Measurements from ENCODE around the gene SLC35G4.
"Not testable (repeated sequence)": the region's sequence is repeated elsewhere in the genome, so short reads cannot be mapped to it uniquely, and the experiment has no call there.

The SLC35G4 gene

DNA sequence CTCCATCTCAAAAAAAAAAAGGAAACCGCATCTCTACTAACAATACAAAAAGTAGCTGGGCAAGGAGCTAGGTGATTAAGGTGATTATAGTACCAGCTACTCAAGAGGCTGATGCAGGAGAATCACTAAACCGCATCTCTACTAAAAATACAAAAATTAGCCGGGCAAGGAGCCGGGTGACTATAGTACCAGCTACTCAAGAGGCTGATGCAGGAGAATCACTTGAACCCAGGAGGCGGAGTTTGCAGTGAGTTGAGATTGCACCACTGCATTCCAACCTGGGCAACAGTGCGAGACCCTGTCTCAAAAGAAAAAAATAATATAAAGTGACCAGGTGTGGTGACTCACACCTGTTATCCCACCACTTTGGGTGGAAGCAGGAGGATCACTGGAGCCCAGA, 5.6 kb downstream of the SLC35G4 start:
- not testable (repeated sequence) for DNase-seq

DNA sequence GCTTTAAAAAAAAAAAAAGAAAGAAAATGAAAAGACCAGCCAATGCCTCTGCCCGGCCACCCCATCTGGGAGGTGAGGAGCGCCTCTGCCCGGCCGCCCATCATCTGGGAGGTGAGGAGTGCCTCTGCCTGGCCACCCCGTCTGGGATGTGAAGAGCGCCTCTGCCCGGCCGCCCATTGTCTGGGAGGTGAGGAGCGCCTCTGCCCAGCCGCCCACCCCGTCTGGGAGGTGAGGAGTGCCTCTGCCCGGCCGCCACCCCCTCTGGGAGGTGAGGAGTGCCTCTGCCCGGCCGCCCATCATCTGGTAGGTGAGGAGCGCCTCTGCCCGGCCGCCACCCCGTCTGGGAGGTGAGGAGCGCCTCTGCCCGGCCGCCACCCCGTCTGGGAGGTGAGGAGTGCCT, 37.9 kb downstream of the SLC35G4 start:
- not testable (repeated sequence) for DNase-seq

DNA sequence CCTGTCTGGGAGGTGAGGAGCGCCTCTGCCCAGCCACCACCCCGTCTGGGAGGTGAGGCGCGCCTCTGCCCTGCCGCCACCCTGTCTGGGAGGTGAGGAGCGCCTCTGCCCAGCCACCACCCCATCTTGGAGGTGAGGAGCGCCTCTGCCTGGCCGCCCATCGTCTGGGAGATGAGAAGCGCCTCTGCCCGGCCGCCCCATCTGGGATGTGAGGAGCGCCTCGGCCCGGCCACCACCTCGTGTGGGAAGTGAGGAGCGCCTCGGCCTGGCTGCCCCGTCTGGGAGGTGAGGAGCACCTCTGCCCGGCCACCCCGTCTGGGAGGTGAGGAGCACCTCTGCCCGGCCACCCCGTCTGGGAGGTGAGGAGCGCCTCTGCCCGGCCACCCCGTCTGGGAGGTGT, 38.4 kb downstream of the SLC35G4 start:
- not testable (repeated sequence) for DNase-seq

DNA sequence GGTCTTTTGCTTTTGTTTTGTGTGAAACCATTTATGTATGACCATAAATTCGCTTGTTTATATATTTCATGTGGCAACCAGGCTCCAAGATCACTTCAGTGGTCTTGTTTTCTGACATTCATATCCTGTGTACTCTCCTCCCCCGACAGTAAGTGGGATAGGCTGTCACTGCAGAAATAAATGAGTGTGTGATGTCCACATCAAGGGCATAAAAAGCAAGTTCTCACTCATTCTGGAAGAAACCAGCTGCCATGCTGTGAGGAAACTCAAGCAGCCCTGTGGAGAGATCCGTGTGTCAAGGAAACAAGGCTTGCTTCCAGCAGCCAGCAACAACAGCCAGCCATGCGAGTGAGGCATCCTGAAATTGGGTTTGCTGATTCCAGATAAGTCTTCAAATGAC, 40.4 kb downstream of the SLC35G4 start:
- DNase-seq = no peak

DNA sequence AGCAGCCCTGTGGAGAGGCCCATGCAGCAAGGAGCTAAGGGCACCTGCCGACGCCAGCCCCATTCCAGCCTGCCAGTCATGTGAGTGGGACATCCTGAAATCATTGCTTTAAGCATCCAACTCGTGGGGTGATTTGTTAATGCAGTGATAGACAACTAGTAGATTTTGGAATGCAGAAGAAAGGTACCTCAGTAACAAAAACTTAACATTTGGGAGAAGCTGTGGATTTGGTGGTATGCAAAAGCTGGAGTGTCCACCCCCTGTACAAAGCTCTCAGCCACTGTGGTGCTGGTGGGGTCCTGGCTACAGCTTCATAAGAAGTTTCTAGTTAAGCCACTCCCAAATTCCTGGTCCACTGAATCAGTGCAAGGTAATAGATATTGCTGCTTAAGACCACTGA, 42.5 kb downstream of the SLC35G4 start:
- DNase-seq = no peak

DNA sequence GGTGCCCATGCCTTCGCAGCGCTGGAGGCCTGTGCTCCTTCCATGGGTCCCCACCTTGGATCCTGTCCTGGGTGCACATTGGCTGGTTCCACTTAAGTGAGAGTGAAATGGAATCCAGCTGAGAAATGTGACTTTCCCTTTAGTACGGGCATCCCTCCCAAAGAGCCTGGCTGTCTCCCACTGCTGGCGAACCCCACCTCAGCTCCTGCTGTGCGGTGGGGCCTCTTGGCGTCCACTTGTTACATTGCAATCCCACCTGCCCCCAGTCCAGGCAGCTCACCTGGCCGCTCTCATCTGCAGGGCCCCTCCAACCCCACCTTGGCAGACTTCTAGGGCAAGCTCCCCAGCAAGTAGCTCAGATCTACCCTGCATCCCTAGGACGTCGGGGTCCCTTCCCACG, 44.1 kb downstream of the SLC35G4 start:
- no peak for DNase-seq

DNA sequence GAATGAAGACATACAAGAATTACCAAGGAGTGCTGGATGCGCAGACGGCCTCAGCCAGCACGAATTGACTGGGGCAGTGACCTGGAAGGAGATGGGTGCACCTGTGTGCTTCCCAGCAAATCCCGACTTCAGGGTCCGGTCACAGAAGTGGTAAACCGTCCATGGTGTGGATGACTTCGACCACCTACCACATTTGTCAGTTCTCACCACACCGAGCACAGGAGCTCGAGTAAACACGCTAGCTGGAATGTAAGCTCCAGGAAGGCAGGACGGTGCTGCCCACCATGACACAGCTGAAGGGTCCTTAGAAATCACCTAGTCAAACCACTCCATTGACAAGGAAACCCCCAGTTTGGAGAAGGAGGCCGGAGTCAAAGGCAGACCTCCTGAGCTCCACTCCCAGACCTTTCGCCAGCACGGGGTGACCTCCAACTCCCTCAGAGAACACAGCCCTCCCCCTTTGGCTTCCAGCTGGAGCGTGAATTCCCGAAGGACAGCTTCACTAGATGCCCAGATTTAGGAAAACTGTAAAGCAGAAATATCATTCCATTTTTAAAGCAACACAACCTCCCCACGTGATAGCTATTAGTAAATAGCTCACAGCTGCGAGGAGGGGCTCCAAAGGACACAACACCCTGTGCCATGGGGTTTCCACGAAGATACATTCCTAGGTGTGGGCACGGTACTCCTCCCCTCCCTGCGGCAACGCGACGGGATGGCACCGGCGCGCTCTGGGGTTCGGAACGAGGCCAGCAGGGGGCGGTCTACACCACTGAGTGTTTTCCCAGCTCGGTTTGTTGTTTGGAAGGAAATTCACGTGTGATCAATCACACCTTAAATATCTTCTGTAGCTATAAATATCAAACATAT, 45.6 kb downstream of the SLC35G4 start:
- DNase-seq = no peak

DNA sequence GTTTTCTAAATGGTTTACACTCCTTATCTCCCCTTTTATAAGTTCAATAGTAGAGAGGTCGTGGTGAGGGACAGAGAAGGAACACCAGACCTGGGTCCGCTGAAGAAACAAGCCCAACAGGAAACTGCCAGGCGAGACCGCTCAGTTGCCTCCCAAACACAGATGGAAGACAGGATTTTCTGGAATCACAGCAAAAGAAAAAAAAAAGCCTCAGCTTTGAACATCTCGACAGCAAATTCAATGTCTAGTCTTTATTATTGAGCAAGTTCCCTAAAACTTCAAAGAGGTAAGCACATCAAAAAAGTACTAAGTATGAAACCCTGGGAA, 46.2 kb downstream of the SLC35G4 start:
- no peak for DNase-seq

DNA sequence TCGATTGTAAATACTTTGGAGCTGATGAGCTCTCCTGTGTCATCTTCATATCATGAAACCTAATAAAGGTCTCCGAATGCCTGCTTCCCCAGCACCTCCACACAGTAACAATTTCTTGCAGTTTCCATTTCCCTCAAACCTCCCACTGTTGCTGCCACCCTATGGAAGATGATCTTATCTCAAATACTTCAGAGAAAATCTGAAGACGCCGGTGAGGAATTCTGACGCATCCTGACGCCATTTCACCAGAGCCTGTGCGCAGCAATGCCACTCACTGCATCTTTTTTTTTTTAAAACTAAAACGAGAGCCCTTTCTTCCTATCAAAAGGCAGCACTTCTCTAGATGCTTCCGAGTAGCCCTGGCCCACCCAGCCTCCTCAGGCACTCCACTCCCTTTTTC, 47.8 kb downstream of the SLC35G4 start:
- no peak for DNase-seq

DNA sequence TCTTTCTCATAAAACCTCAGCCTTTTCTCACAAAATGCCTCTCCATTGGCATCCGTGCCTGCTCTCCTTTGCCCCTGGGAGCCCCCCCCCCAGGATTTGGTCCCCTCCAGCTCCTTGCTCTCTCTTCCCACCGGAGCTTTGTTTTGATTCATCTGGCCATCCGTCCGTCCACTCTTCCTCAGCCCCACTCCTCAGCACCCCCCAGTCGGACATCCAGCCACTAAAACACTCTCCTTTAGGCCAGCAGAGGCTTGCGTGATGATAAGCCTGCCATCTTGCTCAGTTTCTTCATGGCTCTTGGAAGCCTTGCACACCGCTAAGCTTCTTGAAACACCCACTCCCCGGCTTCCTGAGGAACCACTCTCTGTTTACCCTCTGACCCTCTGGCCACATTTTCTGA, 48.2 kb downstream of the SLC35G4 start:
- no peak for DNase-seq

DNA sequence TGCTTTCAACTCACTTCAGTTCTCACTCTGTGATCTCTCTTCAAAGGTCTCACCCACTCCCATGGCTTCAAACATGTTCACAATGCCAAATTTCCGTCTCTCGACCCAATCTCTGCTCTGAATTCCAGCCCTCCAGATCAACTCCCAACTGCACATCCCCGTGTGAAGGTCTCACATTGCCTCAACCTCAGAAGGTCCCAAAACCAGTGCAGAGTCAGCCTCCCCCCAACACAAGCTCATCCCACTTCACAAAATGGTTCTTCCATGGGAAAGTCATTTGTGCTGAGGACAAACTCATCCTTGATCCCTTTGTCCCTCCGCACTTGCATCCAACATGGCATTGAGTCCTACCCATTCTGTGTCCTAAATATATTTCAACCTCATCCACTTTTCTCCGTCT, 48.6 kb downstream of the SLC35G4 start:
- DNase-seq = no peak

DNA sequence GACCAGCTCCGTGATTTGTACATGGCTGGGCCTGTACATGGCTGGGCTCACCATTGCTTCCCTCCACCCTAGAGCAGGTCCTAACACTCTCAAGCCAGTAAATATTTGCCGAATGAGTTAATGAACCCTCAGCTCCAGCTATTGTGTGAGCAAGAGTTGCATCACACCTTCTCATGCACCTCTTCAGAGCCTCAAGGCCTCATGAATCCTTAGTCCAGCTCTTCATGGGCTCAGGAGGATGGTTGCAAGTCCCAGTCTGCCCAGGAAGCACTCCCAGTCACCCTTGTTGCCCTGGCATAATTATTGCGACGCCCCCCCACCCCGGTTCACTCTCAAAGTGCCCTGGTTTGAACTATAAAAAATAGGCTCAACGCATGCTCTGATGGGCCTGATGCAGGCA, 49.6 kb downstream of the SLC35G4 start:
- DNase-seq = no peak
